ENCODE results near the gene SURF4.

Gene SURF4

GRCh38 chr9:133390713-133391112 is 14.9 kb upstream of the SURF4 start:
- no peak for DNase-seq (ENCODE audit: low read depth in 1 of 2, low spot score in 1 of 2)
- TF ChIP-seq JUND (IDR thresholded peaks at IDR 0.05; ENCODE audit: low read depth): no peak
- in situ Hi-C loops (cut with HindIII; ENCODE audit: low pct_unique_long_range_greater_than_20kb, low sequenced_read_pairs): no loop called here

- DNase-seq (ENCODE audit: low read depth in 1 of 2, low spot score in 1 of 2): no peak
- in situ Hi-C loops (cut with HindIII; ENCODE audit: low pct_unique_long_range_greater_than_20kb, low sequenced_read_pairs): no loop called here
- no peak for TF ChIP-seq JUND (IDR thresholded peaks at IDR 0.05; ENCODE audit: low read depth)
Observed at GRCh38 chr9:133389562-133389961, 13.7 kb upstream of the SURF4 start.

- no peak for TF ChIP-seq JUND (IDR thresholded peaks at IDR 0.05; ENCODE audit: low read depth)
- no peak for DNase-seq (ENCODE audit: low read depth in 1 of 2, low spot score in 1 of 2)
- in situ Hi-C loops (cut with HindIII; ENCODE audit: low pct_unique_long_range_greater_than_20kb, low sequenced_read_pairs): no loop called here
Observed at GRCh38 chr9:133389025-133389557, 13.2 kb upstream of the SURF4 start.

- in situ Hi-C loops (cut with HindIII; ENCODE audit: low pct_unique_long_range_greater_than_20kb, low sequenced_read_pairs): no loop called here
- no peak for TF ChIP-seq JUND (IDR thresholded peaks at IDR 0.05; ENCODE audit: low read depth)
- peak; percentile 90 to 95 for DNase-seq (ENCODE audit: low read depth in 1 of 2, low spot score in 1 of 2)
Observed at GRCh38 chr9:133387680-133388079, 11.8 kb upstream of the SURF4 start.

GRCh38 chr9:133386338-133386737 is 10.5 kb upstream of the SURF4 start:
- DNase-seq (ENCODE audit: low read depth in 1 of 2, low spot score in 1 of 2): no peak
- in situ Hi-C loops (cut with HindIII; ENCODE audit: low pct_unique_long_range_greater_than_20kb, low sequenced_read_pairs): no loop called here
- no peak for TF ChIP-seq JUND (IDR thresholded peaks at IDR 0.05; ENCODE audit: low read depth)

- no peak for DNase-seq (ENCODE audit: low read depth in 1 of 2, low spot score in 1 of 2)
- in situ Hi-C loops (cut with HindIII; ENCODE audit: low pct_unique_long_range_greater_than_20kb, low sequenced_read_pairs): no loop called here
- no peak for TF ChIP-seq JUND (IDR thresholded peaks at IDR 0.05; ENCODE audit: low read depth)
Observed at GRCh38 chr9:133385452-133385851, 9.6 kb upstream of the SURF4 start.

GRCh38 chr9:133384736-133385321 is 9.0 kb upstream of the SURF4 start:
- no peak for TF ChIP-seq JUND (IDR thresholded peaks at IDR 0.05; ENCODE audit: low read depth)

GRCh38 chr9:133383438-133383837 is 7.6 kb upstream of the SURF4 start:
- in situ Hi-C loops (cut with HindIII; ENCODE audit: low pct_unique_long_range_greater_than_20kb, low sequenced_read_pairs): no loop called here
- no peak for DNase-seq (ENCODE audit: low read depth in 1 of 2, low spot score in 1 of 2)
- no peak for TF ChIP-seq JUND (IDR thresholded peaks at IDR 0.05; ENCODE audit: low read depth)

More at GRCh38 chr9:133384736-133385321, 9.0 kb upstream of the SURF4 start:
- no peak for DNase-seq (ENCODE audit: low read depth in 1 of 2, low spot score in 1 of 2)
- in situ Hi-C loops (cut with HindIII; ENCODE audit: low pct_unique_long_range_greater_than_20kb, low sequenced_read_pairs): no loop called here

- in situ Hi-C loops (cut with HindIII; ENCODE audit: low pct_unique_long_range_greater_than_20kb, low sequenced_read_pairs): no loop called here
- no peak for TF ChIP-seq JUND (IDR thresholded peaks at IDR 0.05; ENCODE audit: low read depth)
- DNase-seq (ENCODE audit: low read depth in 1 of 2, low spot score in 1 of 2): no peak
Observed at GRCh38 chr9:133382507-133383141, 6.8 kb upstream of the SURF4 start.

- no peak for TF ChIP-seq JUND (IDR thresholded peaks at IDR 0.05; ENCODE audit: low read depth)
- in situ Hi-C loops (cut with HindIII; ENCODE audit: low pct_unique_long_range_greater_than_20kb, low sequenced_read_pairs): no loop called here
- no peak for DNase-seq (ENCODE audit: low read depth in 1 of 2, low spot score in 1 of 2)
Observed at GRCh38 chr9:133380734-133381133, 4.9 kb upstream of the SURF4 start.

GRCh38 chr9:133379153-133380086 is 3.6 kb upstream of the SURF4 start:
- TF ChIP-seq JUND (IDR thresholded peaks at IDR 0.05; ENCODE audit: low read depth): no peak
- in situ Hi-C loops (cut with HindIII; ENCODE audit: low pct_unique_long_range_greater_than_20kb, low sequenced_read_pairs): no loop called here
- no peak for DNase-seq (ENCODE audit: low read depth in 1 of 2, low spot score in 1 of 2)

- TF ChIP-seq JUND (IDR thresholded peaks at IDR 0.05; ENCODE audit: low read depth): no peak
- in situ Hi-C loops (cut with HindIII; ENCODE audit: low pct_unique_long_range_greater_than_20kb, low sequenced_read_pairs): no loop called here
- no peak for DNase-seq (ENCODE audit: low read depth in 1 of 2, low spot score in 1 of 2)
Observed at GRCh38 chr9:133378408-133378962, 2.6 kb upstream of the SURF4 start.

All from T47D (cell line).